NCI-H2081 (cell line): Measurements from ENCODE around the gene GSG1L.
"Not testable (repeated sequence)": the region's sequence is repeated elsewhere in the genome, so short reads cannot be mapped to it uniquely, and the experiment has no call there.

Source experiments
- DNase-seq, 2 experiments: peaks; one replicate each; lab custom pipeline; 2025; lab: John Stamatoyannopoulos, UW

GSG1L gene

GRCh38 chr16:27902551-27902950 is 161.0 kb downstream of the GSG1L start:
- no peak for DNase-seq

DNA sequence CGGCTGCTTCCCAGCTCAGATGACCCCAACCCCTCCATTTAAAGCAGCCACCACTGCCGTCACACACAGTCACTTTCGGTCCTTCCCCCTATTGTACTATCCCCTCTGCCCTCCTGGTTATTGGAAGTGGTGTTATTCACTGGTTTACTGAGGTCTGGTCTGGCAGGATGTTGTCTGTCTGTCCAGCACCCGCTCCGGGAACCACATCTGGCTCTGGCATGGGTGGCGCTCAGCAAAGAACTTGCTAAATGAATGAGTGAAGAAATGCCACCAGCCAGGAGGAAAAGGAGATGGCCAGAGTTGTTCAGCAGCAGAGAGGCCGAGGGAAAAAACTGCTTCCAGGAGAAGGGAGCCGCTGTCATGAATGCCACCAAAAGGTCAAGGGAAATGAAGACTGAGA is 161.6 kb downstream of the GSG1L start:
- DNase-seq: no peak

GRCh38 chr16:27899736-27900135 is 163.8 kb downstream of the GSG1L start:
- DNase-seq: no peak

GRCh38 chr16:27894386-27894785 is 169.1 kb downstream of the GSG1L start:
- DNase-seq: no peak

DNA sequence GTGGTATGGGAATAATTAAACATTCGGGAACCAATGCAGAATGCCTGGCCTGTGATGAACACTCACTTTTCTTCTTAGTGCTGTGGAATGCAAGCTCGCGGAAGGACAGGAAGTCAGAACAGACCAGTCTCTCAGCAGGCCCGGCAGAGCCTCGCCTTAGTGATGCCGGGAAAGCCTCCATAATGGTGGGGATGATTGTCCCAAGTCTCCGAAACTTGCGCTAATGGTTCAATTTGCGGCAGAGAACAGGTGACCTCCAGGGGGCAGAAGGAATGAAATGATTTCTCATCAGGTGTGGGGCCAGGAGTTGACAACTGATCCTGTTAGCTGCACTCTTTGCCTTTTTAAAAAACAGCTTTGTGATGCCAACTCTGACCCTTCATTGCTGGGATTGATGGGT is 170.6 kb downstream of the GSG1L start:
- DNase-seq: no peak

DNA sequence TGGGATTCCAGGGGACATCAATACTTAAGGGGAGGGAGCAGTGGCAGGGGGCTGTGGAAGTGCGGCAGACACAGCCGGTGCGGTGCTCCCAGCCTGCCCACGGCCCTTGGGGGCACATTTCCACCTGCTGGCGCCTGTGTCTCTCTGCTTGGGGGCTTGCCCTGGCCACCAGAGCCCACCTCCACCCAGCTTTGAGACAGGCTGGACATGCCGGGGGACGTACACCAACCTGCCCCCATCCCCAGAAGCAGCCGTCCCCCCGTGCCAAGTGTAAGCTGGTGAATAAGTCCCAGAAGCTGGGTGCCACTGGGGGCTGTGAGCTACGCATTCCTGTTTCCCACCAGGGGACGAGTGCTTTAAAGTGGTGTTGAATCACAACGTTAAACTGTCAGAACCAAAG is 172.6 kb downstream of the GSG1L start:
- DNase-seq: no peak

- DNase-seq: no peak
Observed at GRCh38 chr16:27890006-27890405, 173.5 kb downstream of the GSG1L start.

DNA sequence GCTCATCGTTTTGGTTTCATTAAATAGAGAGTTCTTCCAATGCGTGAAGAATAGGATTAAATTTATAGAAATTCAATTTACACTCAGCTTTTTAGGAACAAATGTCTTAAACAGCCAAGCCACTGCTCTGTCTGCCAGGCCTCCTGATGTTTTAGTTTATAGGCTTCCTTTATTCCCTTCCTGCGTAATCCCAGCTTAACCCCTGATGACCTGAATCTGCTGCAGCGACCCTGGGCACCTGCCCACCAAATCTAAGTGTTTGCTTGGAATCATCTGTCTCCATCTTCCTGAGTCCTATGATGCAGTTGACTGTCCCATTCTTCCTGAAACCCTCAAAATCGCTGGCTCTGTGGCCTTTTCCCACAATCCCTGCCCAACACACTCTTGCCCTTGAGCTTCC is 179.9 kb downstream of the GSG1L start:
- no peak for DNase-seq

DNA sequence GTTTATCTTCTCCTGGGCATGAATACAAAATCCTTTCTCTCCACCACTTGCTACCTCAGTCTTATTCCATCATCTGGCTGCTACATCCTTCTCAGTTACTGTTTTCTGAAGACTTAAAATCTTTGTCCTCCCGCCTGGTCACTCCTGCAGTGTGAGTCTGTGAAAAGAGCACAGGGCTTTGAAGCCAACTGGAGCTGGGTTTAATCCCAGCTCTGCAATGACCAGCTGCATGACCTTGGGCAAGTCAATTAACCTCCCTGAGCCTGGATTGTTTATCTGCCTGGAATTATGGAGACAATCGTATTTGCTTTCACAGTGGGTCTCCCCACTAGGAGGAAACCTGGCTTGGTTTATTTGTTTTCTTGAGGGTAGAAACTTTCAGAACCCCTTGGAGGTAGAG is 183.2 kb downstream of the GSG1L start:
- no peak for DNase-seq

DNA sequence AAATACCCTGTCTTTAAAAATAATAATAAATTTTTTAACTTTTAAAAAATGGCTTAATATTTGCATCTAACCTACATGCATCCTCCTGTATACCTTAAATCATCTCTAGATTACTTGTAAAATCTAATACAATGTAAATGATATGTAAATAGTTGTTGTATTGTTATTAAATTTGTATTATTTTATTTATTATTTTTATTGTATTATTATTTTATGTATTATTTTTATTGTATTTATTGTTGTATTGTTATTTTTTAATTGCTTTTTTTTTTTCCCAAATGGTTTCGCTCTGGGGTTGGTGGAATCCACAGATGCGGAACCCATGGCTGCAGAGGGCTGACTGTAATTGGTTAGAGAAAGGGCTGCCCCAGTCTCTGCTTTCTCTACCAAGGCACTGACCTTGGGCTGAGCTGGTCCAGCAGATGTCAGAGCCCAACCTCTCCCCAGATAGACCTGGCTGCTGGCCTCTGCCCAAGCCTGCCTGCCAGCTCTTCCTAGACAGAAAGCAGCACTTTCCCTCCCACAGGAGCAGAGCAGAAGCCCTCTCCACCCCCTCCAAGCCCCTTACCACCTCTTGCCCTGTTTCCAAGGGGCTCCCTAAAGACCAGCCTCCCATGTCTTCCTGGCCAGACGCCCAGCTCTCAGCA is 183.8 kb downstream of the GSG1L start:
- DNase-seq: no peak

DNA sequence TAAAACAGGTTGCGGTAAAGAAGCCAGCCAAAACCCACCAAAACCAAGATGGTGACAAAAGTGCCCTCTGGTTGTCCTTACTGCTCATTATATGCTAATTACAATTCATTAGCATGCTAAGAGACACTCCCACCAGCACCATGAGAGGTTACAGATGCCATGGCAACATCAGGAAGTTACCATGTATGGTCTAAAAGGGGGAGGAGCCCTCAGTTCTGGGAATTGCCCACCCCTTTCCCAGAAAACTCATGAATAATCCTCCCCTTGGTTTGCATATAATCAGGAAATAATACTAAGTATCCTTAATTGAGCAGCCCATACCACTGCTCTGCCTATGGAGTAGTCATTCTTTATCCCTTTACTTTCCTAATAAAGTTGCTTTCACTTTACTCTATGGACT is 190.9 kb downstream of the GSG1L start:
- not testable (repeated sequence) for DNase-seq

DNA sequence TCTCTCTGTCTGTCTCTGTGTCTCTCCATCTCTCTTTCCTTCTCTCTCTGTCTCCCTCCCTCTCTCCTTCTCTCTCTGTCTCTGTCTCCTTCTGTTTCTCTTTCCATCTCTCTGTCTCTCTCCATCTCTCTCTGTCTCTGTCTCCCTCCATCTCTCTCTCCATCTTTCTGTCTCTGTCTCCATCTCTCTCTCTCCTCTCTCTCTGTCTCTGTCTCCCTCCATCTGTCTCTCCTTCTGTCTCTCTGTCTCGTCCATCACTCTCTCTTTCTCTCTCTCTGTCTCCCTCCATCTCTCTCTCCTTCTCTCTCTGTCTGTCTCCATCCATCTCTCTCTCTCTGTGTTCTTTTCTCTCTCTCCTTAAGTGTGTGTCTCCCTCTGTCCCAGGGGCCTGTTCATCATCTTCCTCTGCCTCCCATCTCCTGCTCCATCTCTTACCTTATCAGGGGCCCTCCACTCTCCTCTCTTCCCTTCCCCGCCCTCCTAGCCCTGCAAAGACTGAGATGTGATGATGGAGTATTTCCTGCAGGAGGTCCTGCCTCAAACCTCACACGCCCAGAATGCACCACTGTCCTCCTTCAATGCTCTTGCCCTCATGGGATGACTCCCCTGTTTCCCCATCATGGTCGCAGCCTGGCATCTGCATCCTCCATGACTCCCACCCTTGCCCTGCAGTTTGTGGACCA is 193.3 kb downstream of the GSG1L start:
- DNase-seq: no peak

GRCh38 chr16:27869411-27869810 is 194.1 kb downstream of the GSG1L start:
- DNase-seq: no peak

- no peak for DNase-seq
Observed at GRCh38 chr16:27868180-27868579, 195.3 kb downstream of the GSG1L start.

DNA sequence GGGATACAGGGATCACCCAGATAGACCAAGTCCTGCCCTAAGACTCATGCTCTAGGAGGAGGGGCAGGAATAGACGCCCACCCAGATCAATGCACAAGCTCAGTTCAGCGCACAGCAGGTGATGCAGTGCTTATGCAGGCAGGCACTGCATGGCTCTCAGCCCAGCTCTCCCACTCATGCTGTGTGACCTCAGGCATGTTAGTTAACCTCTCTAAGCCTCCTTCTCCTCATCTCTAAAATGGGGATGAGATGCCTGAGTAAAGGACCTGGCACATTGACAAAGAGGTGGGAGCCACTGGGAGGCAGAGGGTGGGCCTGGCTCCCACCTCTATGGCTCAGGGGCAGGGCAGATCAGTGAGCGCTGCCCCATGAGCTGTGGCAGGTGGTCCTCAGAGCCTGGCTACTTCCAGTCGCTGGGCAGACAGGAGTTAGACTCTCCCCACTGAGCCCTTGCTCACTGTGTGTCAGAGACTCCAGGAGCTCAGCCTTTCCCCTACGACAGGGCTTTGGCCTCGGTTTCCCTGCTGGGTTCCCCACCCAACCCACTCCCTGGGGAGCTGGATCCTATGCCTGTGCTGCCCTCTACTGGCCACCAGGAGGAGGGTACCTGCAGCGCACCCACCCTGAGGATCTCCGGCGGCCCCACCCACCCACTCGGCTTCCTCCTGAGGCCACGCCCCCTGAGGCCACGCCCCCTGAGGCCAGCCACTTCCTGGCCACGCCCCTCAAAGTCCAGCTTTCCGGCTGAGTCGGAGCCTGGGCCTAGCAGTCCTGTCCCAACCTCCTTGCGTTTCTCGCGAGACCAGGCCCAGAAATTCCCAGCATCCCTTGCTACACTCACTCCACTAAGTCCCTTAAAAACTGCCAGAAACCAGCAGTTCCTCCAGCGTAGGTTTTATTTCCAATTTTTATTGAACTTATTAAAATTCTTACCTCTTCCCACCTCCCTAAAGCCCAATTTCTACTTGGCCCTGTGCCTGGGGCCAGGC is 196.1 kb downstream of the GSG1L start:
- peak in 1 of 2 experiments; percentile 22 for DNase-seq

DNA sequence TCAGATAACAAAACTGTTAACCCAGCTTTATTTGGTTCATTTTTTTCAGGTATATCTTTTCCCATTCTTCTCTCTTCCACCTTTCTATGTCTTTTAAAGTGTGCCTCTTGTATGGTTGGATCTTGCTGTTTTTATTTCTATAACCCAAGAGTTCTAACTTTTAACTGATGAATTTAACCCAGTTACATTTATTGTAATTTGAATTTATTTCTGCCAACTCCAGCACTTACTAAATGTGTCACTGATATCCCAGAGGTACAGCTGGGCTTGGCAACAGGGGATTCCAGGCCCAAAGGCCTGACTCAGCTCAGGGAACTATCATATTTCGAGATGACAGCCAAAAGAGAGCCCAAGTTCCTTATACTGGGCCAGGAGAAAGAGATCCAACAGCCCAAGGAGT is 200.1 kb downstream of the GSG1L start:
- no peak for DNase-seq

DNA sequence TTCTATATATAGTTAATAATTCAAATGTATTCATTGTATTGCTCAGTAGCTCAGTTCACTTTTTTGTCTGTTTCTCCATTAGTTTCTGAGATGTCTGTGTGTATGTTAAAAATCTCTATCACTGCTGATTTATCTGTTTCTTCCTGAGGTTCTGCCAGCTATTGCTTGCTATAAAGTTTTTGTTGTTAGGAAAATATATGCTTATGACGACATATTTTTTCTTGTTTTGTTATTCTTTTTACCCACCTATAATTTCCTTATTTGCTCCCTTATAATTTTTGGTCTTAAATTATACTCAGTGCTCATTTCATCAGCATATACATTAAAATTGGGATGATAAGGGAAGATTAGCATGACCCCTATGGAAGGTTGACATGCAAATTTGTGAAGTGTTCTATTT is 200.6 kb downstream of the GSG1L start:
- no peak for DNase-seq

- no peak for DNase-seq
Observed at GRCh38 chr16:27860091-27860490, 203.4 kb downstream of the GSG1L start.

GRCh38 chr16:27859020-27859419 is 204.5 kb downstream of the GSG1L start:
- DNase-seq: no peak

DNA sequence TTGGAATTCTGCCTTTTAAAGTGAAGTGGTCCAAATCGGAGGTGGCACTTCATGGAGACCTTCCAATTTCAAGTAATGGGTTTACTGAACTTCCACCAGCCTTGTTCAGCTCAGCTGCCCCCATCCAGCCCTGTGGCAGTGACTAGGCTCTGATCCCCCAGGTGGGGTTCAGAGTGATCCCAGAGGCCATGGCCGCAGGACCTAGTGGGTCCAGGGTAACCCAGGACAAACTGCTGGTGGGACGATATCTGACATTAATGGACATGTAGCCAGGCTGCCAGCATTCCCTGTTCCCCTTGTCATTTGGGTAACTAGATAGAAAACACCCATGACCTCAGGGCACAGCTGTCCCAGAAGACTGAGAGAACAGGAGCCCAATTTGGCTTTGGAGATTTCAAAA is 209.9 kb downstream of the GSG1L start:
- no peak for DNase-seq

GRCh38 chr16:27853101-27853500 is 210.4 kb downstream of the GSG1L start:
- no peak for DNase-seq

- no peak for DNase-seq
Observed at GRCh38 chr16:27852681-27853080, 210.8 kb downstream of the GSG1L start.

DNA sequence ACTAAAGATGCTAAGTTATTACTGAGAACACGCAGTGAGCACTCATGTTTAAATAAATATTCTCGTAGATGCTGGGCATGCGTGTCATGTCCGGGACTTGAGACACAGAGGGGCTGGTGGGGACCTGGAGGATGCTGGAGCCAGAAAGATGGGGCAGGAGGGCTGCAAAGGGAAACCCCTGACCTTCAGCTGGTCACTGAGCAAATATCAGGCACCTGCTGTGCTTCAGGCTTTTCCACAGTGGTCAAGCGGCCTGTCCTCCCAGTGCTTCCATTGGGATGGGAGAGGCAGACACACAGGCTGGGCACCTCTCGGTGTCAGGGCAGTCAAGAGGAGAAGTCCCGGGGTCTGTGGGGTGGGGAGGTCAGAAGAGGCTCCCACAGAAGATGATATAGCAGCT is 211.4 kb downstream of the GSG1L start:
- DNase-seq: no peak
